HepG2 (cell line): ENCODE measurements around the gene TLCD5.

Source experiments
- MED13 ChIP-seq: sonication (generic); formaldehyde crosslinking; IDR thresholded peaks from 2 replicates; pipeline ENCODE4 v1.5.0; 2020; ENCODE audit warnings: missing genetic modification reagents
- NCOR1 ChIP-seq: fragments of 200-600 bp; sonication (generic); IDR thresholded peaks from 2 replicates; pipeline ENCODE4 v1.7.0; 2017; ENCODE audit warnings: antibody characterized with exemption, low read length, borderline replicate concordance
- ZNF124 ChIP-seq: sonication (generic); formaldehyde crosslinking; IDR thresholded peaks from 2 replicates; pipeline ENCODE4 v1.4.0; 2020; ENCODE audit warnings: missing genetic modification reagents
- ZNF282 ChIP-seq: fragments of 450-650 bp; IDR thresholded peaks from 2 replicates; pipeline ENCODE4 v1.6.1; 2018; ENCODE audit not compliant: partially characterized antibody
- ZNF678 ChIP-seq: sonication (generic); formaldehyde crosslinking; IDR thresholded peaks from 2 replicates; pipeline ENCODE4 v1.4.0; 2020; ENCODE audit warnings: mild to moderate bottlenecking, missing genetic modification reagents
- TF ChIP-seq, protein P1 (sequence below): sonication (generic); formaldehyde crosslinking; conservative IDR thresholded peaks from 2 replicates; pipeline ENCODE4 v1.8.0; 2022; ENCODE audit warnings: mild to moderate bottlenecking, moderate library complexity, missing genetic modification reagents
- TF ChIP-seq, protein P2 (sequence below): sonication (generic); formaldehyde crosslinking; IDR thresholded peaks from 2 replicates; pipeline ENCODE4 v1.4.0; 2020; ENCODE audit warnings: mild to moderate bottlenecking, missing genetic modification reagents
- TF ChIP-seq, protein P3 (sequence below): IDR thresholded peaks from 2 replicates; pipeline ENCODE4 v1.6.1; 2016; ENCODE audit warnings: control low read depth
- TF ChIP-seq, protein P4 (sequence below): sonication (generic); formaldehyde crosslinking; IDR thresholded peaks from 2 replicates; pipeline ENCODE4 v1.9.0; 2021; ENCODE audit warnings: missing genetic modification reagents, borderline replicate concordance

DNA sequence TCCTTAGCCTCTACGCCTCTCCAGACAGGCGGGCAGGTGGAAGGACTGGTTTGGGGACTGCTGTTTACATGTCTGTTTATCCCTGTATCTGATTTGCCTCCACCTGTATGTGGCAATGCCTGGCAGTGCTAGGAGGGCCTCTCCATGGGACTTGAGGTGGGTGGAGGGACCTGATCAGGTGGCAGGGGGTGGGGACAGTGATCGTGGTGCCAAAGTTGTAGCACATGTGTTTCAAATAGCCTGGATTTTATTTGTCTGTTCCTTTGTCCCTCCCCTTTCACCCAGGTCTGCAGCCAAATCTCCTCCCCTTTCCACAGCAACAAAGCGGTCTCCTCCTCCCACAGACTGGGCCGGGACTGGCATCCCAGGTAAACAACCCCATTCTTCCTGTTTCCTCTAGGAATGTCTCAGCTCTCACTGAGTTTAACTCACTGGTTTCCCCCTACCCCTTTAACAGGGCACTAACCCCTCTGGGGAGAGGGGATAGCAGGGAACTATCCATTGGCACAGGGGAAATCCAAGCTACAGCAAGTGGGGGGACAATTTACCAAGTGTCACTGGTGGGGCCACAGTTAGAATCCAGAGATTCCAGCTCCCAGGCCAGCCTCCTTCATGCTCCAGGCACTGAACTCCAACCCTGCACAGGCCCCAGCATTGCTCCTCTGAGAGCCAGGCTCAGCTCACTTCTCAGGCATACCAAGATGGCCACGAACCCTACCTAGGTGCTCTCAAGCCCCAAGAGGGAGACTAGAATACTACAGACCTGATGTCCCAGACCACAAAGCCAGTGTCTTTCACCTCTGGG, 22.9 kb upstream of the TLCD5 start:
- TF ChIP-seq, protein P1, sequence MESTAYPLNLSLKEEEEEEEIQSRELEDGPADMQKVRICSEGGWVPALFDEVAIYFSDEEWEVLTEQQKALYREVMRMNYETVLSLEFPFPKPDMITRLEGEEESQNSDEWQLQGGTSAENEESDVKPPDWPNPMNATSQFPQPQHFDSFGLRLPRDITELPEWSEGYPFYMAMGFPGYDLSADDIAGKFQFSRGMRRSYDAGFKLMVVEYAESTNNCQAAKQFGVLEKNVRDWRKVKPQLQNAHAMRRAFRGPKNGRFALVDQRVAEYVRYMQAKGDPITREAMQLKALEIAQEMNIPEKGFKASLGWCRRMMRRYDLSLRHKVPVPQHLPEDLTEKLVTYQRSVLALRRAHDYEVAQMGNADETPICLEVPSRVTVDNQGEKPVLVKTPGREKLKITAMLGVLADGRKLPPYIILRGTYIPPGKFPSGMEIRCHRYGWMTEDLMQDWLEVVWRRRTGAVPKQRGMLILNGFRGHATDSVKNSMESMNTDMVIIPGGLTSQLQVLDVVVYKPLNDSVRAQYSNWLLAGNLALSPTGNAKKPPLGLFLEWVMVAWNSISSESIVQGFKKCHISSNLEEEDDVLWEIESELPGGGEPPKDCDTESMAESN (CRISPR knock-in tag): no peak
- TF ChIP-seq MED13 (CRISPR knock-in tag) (no peak), ZNF678 (CRISPR knock-in tag) (no peak), ZNF282 (no peak), ZNF124 (CRISPR knock-in tag) (no peak), NCOR1 (no peak)
- TF ChIP-seq, protein P2, sequence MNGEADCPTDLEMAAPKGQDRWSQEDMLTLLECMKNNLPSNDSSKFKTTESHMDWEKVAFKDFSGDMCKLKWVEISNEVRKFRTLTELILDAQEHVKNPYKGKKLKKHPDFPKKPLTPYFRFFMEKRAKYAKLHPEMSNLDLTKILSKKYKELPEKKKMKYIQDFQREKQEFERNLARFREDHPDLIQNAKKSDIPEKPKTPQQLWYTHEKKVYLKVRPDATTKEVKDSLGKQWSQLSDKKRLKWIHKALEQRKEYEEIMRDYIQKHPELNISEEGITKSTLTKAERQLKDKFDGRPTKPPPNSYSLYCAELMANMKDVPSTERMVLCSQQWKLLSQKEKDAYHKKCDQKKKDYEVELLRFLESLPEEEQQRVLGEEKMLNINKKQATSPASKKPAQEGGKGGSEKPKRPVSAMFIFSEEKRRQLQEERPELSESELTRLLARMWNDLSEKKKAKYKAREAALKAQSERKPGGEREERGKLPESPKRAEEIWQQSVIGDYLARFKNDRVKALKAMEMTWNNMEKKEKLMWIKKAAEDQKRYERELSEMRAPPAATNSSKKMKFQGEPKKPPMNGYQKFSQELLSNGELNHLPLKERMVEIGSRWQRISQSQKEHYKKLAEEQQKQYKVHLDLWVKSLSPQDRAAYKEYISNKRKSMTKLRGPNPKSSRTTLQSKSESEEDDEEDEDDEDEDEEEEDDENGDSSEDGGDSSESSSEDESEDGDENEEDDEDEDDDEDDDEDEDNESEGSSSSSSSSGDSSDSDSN: no peak
- TF ChIP-seq, protein P3, sequence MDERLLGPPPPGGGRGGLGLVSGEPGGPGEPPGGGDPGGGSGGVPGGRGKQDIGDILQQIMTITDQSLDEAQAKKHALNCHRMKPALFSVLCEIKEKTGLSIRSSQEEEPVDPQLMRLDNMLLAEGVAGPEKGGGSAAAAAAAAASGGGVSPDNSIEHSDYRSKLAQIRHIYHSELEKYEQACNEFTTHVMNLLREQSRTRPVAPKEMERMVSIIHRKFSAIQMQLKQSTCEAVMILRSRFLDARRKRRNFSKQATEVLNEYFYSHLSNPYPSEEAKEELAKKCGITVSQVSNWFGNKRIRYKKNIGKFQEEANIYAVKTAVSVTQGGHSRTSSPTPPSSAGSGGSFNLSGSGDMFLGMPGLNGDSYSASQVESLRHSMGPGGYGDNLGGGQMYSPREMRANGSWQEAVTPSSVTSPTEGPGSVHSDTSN (CRISPR knock-in tag): no peak
- TF ChIP-seq, protein P4, sequence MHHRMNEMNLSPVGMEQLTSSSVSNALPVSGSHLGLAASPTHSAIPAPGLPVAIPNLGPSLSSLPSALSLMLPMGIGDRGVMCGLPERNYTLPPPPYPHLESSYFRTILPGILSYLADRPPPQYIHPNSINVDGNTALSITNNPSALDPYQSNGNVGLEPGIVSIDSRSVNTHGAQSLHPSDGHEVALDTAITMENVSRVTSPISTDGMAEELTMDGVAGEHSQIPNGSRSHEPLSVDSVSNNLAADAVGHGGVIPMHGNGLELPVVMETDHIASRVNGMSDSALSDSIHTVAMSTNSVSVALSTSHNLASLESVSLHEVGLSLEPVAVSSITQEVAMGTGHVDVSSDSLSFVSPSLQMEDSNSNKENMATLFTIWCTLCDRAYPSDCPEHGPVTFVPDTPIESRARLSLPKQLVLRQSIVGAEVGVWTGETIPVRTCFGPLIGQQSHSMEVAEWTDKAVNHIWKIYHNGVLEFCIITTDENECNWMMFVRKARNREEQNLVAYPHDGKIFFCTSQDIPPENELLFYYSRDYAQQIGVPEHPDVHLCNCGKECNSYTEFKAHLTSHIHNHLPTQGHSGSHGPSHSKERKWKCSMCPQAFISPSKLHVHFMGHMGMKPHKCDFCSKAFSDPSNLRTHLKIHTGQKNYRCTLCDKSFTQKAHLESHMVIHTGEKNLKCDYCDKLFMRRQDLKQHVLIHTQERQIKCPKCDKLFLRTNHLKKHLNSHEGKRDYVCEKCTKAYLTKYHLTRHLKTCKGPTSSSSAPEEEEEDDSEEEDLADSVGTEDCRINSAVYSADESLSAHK: no peak
